NCI-H1417 (cell line): Measurements from ENCODE around the gene FGF13.

Experiments
- DNase-seq, 3 experiments: peaks; one replicate each; lab custom pipeline; 2025; lab: John Stamatoyannopoulos, UW

FGF13 gene

GRCh38 chrX:138664016-138664415 lies 47.5 kb downstream of the FGF13 start:
- no peak for DNase-seq

- DNase-seq: no peak
Observed at GRCh38 chrX:138651494-138651893, 60.0 kb downstream of the FGF13 start.

- DNase-seq: no peak
Observed at GRCh38 chrX:138648568-138648967, 62.9 kb downstream of the FGF13 start.

- DNase-seq: no peak
Observed at GRCh38 chrX:138638996-138639395, 72.5 kb downstream of the FGF13 start.
